Astrocyte (in vitro differentiated cells and primary cell): ENCODE results near the gene MARCKS. TPM values are rescaled to one million over a fixed set of nuclear protein-coding genes. Genes with fewer than 3 reads are reported as not detected.

Experiments used
- DNase-seq: peaks from one replicate; pipeline ENCODE4 v3.0.0-alpha.2; 2010; ENCODE audit warnings: low read depth
- FAIRE-seq: peaks from 2 replicates; lab custom pipeline; 2011; peaks lifted over from hg19 to GRCh38; lab: Jason Lieb, UNC
- H2AFZ ChIP-seq: 2 replicates; pipeline ENCODE4 v1.6.0; 2012; ENCODE audit warnings: low read depth, low read length, inconsistent platforms
- H3K27ac ChIP-seq: 2 replicates; pipeline ENCODE4 v1.5.1; 2011; ENCODE audit warnings: low read depth, low read length, inconsistent platforms
- H3K27me3 ChIP-seq: 2 replicates; pipeline ENCODE4 v1.6.0; 2011; ENCODE audit warnings: low read length, inconsistent platforms; ENCODE audit not compliant: insufficient read depth
- H3K36me3 ChIP-seq: 2 replicates; pipeline ENCODE4 v1.5.1; 2011; ENCODE audit warnings: low read length, inconsistent platforms; ENCODE audit not compliant: insufficient read depth
- H3K4me1 ChIP-seq: 2 replicates; pipeline ENCODE4 v1.5.1; 2011; ENCODE audit warnings: low read length, inconsistent platforms; ENCODE audit not compliant: insufficient read depth
- H3K4me2 ChIP-seq: 2 replicates; pipeline ENCODE4 v1.6.0; 2012; ENCODE audit warnings: low read length, inconsistent platforms
- H3K4me3 ChIP-seq: 2 replicates; pipeline ENCODE4 v1.5.1; 2011; ENCODE audit warnings: low read depth, mild to moderate bottlenecking, low read length, inconsistent platforms; ENCODE audit not compliant: insufficient read depth
- H3K79me2 ChIP-seq: 2 replicates; pipeline ENCODE4 v1.6.0; 2012; ENCODE audit warnings: mild to moderate bottlenecking, low read length, inconsistent platforms; ENCODE audit not compliant: insufficient read depth
- H3K9ac ChIP-seq: 2 replicates; pipeline ENCODE4 v1.6.0; 2012; ENCODE audit warnings: mild to moderate bottlenecking, low read length, inconsistent platforms
- H3K9me3 ChIP-seq: 2 replicates; pipeline ENCODE4 v1.5.1; 2012; ENCODE audit warnings: low read depth, mild to moderate bottlenecking, low read length, inconsistent platforms; ENCODE audit not compliant: insufficient read depth
- H4K20me1 ChIP-seq: 2 replicates; pipeline ENCODE4 v1.6.0; 2012; ENCODE audit warnings: low read length, inconsistent platforms; ENCODE audit not compliant: insufficient read depth
- H3K27ac Mint-ChIP-seq: one replicate; pipeline ENCODE4 v1.8.0; 2021; ENCODE audit warnings: mild to moderate bottlenecking, mixed read lengths; ENCODE audit not compliant: unreplicated experiment
- H3K27me3 Mint-ChIP-seq: one replicate; pipeline ENCODE4 v1.8.0; 2021; ENCODE audit warnings: low read depth, mixed read lengths; ENCODE audit not compliant: unreplicated experiment
- H3K36me3 Mint-ChIP-seq: one replicate; pipeline ENCODE4 v1.8.0; 2021; ENCODE audit warnings: low read depth, mixed read lengths; ENCODE audit not compliant: unreplicated experiment
- H3K4me1 Mint-ChIP-seq: one replicate; pipeline ENCODE4 v1.8.0; 2021; ENCODE audit warnings: low read depth, mixed read lengths; ENCODE audit not compliant: unreplicated experiment
- H3K4me3 Mint-ChIP-seq: one replicate; pipeline ENCODE4 v1.8.0; 2021; ENCODE audit warnings: mild to moderate bottlenecking, moderate library complexity, mixed read lengths; ENCODE audit not compliant: unreplicated experiment
- H3K9me3 Mint-ChIP-seq: one replicate; pipeline ENCODE4 v1.8.0; 2021; ENCODE audit warnings: mild to moderate bottlenecking, mixed read lengths; ENCODE audit not compliant: unreplicated experiment
- EZH2 ChIP-seq: IDR thresholded peaks from 2 replicates; pipeline ENCODE4 v1.6.1; 2012; ENCODE audit warnings: mild to moderate bottlenecking, low read length, inconsistent platforms; ENCODE audit not compliant: insufficient read depth
- total RNA-seq: library from RNA; stranded (reverse); gene quantifications from 2 replicates; pipeline ENCODE4 v1.2.1, GENCODE V29; 2021
- TF ChIP-seq, protein P1 (sequence below): IDR thresholded peaks from 2 replicates; pipeline ENCODE4 v1.5.1; 2011; ENCODE audit warnings: low read depth, mild to moderate bottlenecking, inconsistent platforms, low read length, moderate library complexity; ENCODE audit not compliant: insufficient read depth

MARCKS gene
- total RNA-seq, 1 donor from 2014 or later = 261 TPM

DNA sequence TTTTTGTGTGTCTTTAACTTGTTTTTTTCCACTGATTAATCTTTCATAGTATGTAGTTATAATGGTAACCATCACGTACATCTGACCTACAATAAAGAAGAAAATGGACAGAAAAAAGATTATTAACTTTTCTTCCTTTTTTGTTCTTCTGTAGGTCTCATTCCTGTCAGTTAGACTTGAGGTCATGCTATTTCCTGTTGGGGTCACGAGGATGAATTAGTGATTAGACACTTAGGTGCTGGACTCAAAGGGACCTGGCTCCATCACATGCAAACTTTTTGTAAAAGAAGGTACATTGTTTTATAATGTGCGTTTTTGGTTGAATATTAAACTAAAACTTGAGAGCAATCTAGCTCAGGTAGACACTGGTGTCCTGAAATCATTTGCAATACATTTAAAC is 14.8 kb downstream of the MARCKS start:
- Histone ChIP-seq H3K36me3 (no peaks in the 10 kb centered on the region), H4K20me1 (no peaks in the 10 kb centered on the region), H3K4me1 (peaks cover 7% of the 10 kb centered on the region), H3K4me3 (no peak overlapping the region), H3K27me3 (no peaks in the 10 kb centered on the region), H2AFZ (no peak overlapping the region), H3K4me2 (no peak overlapping the region), H3K79me2 (no peaks in the 10 kb centered on the region), H3K27ac (no peak overlapping the region), H3K9ac (no peak overlapping the region), H3K9me3 (no peaks in the 10 kb centered on the region)
- FAIRE-seq (no peak), DNase-seq (no peak)
- Mint-ChIP-seq H3K27ac (no peak overlapping the region), H3K9me3 (no peaks in the 10 kb centered on the region), H3K36me3 (no peaks in the 10 kb centered on the region), H3K4me3 (no peak overlapping the region), H3K4me1 (peaks cover 12% of the 10 kb centered on the region), H3K27me3 (no peaks in the 10 kb centered on the region)
- TF ChIP-seq, protein P1, sequence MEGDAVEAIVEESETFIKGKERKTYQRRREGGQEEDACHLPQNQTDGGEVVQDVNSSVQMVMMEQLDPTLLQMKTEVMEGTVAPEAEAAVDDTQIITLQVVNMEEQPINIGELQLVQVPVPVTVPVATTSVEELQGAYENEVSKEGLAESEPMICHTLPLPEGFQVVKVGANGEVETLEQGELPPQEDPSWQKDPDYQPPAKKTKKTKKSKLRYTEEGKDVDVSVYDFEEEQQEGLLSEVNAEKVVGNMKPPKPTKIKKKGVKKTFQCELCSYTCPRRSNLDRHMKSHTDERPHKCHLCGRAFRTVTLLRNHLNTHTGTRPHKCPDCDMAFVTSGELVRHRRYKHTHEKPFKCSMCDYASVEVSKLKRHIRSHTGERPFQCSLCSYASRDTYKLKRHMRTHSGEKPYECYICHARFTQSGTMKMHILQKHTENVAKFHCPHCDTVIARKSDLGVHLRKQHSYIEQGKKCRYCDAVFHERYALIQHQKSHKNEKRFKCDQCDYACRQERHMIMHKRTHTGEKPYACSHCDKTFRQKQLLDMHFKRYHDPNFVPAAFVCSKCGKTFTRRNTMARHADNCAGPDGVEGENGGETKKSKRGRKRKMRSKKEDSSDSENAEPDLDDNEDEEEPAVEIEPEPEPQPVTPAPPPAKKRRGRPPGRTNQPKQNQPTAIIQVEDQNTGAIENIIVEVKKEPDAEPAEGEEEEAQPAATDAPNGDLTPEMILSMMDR = no peak
- no peak for TF ChIP-seq EZH2

DNA sequence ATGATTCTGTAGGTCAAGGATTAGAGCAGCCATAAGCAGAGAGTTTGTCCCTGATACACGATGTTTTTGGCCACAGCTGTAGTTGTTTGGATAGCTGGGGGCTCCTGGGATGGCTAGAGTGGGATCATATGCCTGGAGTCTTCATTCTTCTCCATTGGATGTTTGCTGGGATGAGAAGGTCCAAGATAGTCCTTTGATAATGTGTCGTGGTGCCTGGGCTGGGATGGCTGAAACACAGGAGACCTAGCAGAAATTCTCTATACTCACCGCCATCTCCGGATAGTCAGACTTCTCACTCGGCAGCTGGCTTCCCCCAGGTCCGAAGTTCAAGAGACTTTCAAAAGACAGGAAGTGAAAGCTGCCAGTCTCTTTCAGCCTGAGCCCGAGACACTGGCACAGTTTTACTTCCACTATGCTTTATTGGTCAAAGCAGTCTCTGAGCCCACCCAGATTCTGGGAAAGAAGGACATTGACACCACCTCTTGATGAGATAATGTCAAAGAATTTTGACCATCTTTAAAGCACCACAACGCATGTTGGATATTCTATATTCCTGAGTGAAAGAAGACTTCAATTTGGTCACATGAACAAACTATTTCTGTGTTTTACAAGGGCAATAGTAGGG is 16.0 kb downstream of the MARCKS start:
- no peak for FAIRE-seq

DNA sequence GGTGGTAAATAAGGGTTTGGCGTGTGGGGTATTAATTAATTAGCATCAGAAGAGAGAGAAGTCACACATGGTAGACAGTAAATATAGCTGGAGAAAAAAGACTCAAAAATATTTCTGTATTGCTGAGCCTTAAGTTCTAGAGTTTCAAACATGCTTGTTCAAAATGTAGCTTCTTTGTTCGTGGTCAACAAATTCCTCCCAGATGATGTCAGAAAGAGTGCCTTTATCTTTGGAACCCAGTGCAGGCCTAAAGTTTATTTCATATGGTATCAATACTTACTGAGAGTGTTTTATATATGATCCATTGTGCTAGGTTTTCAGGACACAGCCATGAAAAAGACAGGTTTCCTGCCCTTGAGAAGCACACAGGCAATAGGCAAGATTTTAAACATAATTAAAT is 18.3 kb downstream of the MARCKS start:
- Histone ChIP-seq H4K20me1 (no peaks in the 10 kb centered on the region), H2AFZ (no peak overlapping the region), H3K9ac (no peak overlapping the region), H3K27me3 (no peaks in the 10 kb centered on the region), H3K9me3 (no peaks in the 10 kb centered on the region), H3K36me3 (no peaks in the 10 kb centered on the region), H3K4me2 (peak overlapping the region; percentile 10), H3K79me2 (no peaks in the 10 kb centered on the region), H3K4me3 (no peak overlapping the region), H3K27ac (peak overlapping the region; percentile 55), H3K4me1 (peaks cover 11% of the 10 kb centered on the region)
- Mint-ChIP-seq H3K27ac (peak overlapping the region; percentile 87), H3K9me3 (no peaks in the 10 kb centered on the region), H3K4me3 (no peak overlapping the region), H3K27me3 (no peaks in the 10 kb centered on the region), H3K36me3 (no peaks in the 10 kb centered on the region), H3K4me1 (peaks cover 24% of the 10 kb centered on the region)
- FAIRE-seq (no peak), DNase-seq (peak; percentile 78)
- TF ChIP-seq, protein P1 = no peak
- TF ChIP-seq EZH2 = no peak

More for the DNA sequence above, 16.0 kb downstream of the MARCKS start:
- peaks cover 7% of the 10 kb centered on the region for H3K4me1 ChIP-seq
- H3K9ac ChIP-seq = no peak overlapping the region
- no peaks in the 10 kb centered on the region for H4K20me1 ChIP-seq
- DNase-seq = no peak
- no peak overlapping the region for H3K4me3 Mint-ChIP-seq
- H3K9me3 Mint-ChIP-seq = no peaks in the 10 kb centered on the region
- no peaks in the 10 kb centered on the region for H3K9me3 ChIP-seq
- no peaks in the 10 kb centered on the region for H3K27me3 ChIP-seq
- H2AFZ ChIP-seq = no peak overlapping the region
- no peak for TF ChIP-seq EZH2
- TF ChIP-seq, protein P1 = no peak
- H3K27ac Mint-ChIP-seq = no peak overlapping the region
- peaks cover 14% of the 10 kb centered on the region for H3K4me1 Mint-ChIP-seq
- no peaks in the 10 kb centered on the region for H3K27me3 Mint-ChIP-seq
- H3K36me3 ChIP-seq = no peaks in the 10 kb centered on the region
- no peaks in the 10 kb centered on the region for H3K79me2 ChIP-seq
- no peak overlapping the region for H3K27ac ChIP-seq
- H3K4me3 ChIP-seq = no peak overlapping the region
- H3K36me3 Mint-ChIP-seq = no peaks in the 10 kb centered on the region
- H3K4me2 ChIP-seq = no peak overlapping the region
